Neural progenitor cell (in vitro differentiated cells): ENCODE data around the gene TMCO2. TPM values are rescaled to one million over a fixed set of nuclear protein-coding genes. Genes with fewer than 3 reads are reported as not detected.
"Not testable (repeated sequence)": the region's sequence is repeated elsewhere in the genome, so short reads cannot be mapped to it uniquely, and the experiment has no call there.

Experiments
- DNase-seq: peaks from one replicate; pipeline ENCODE4 v3.0.0-alpha.2; 2016; ENCODE audit warnings: low spot score
- H2AFZ ChIP-seq: fragments of 200-600 bp; sonication (generic); replicated peaks from 2 replicates; pipeline ENCODE4 v1.6.1; 2016; ENCODE audit warnings: antibody characterized with exemption
- H3F3A ChIP-seq: fragments of 200-600 bp; sonication (generic); 2 replicates; pipeline ENCODE4 v1.6.1; 2016; ENCODE audit warnings: antibody characterized with exemption, low read depth
- H3K27ac ChIP-seq: fragments of 200-600 bp; sonication (generic); 2 replicates; pipeline ENCODE4 v1.5.1; 2016; ENCODE audit warnings: mild to moderate bottlenecking
- H3K27me3 ChIP-seq: fragments of 200-600 bp; sonication (generic); 2 replicates; pipeline ENCODE4 v1.6.1; 2016; ENCODE audit warnings: mild to moderate bottlenecking, moderate library complexity
- H3K36me3 ChIP-seq: fragments of 200-600 bp; sonication (generic); 2 replicates; pipeline ENCODE4 v1.5.1; 2016
- H3K4me1 ChIP-seq: fragments of 200-600 bp; sonication (generic); 2 replicates; pipeline ENCODE4 v1.6.1; 2016; ENCODE audit warnings: mixed run types
- H3K4me2 ChIP-seq: fragments of 200-600 bp; sonication (generic); 2 replicates; pipeline ENCODE4 v1.6.1; 2016
- H3K4me3 ChIP-seq: fragments of 200-600 bp; sonication (generic); 2 replicates; pipeline ENCODE4 v1.5.1; 2016
- H3K79me2 ChIP-seq: fragments of 200-600 bp; sonication (generic); 2 replicates; pipeline ENCODE4 v1.6.1; 2016; ENCODE audit warnings: low read depth
- H3K9ac ChIP-seq: fragments of 200-600 bp; sonication (generic); 2 replicates; pipeline ENCODE4 v1.6.1; 2016
- H3K9me3 ChIP-seq: fragments of 200-600 bp; sonication (generic); 2 replicates; pipeline ENCODE4 v1.5.1; 2016; ENCODE audit warnings: low read depth
- H4K20me1 ChIP-seq: fragments of 200-600 bp; sonication (generic); 2 replicates; pipeline ENCODE4 v1.6.1; 2016; ENCODE audit warnings: low read depth
- H3K27ac Mint-ChIP-seq: 3 replicates; pipeline ENCODE4 v1.8.0; 2021; ENCODE audit warnings: mixed read lengths
- H3K27me3 Mint-ChIP-seq: 2 replicates; pipeline ENCODE4 v1.8.0; 2022; ENCODE audit warnings: low read depth, mild to moderate bottlenecking, inconsistent platforms, moderate library complexity, mixed read lengths; ENCODE audit not compliant: insufficient read depth
- H3K36me3 Mint-ChIP-seq: 3 replicates; pipeline ENCODE4 v1.8.0; 2021; ENCODE audit warnings: mixed read lengths
- H3K4me1 Mint-ChIP-seq: 3 replicates; pipeline ENCODE4 v1.8.0; 2021; ENCODE audit warnings: mixed read lengths
- H3K4me3 Mint-ChIP-seq: 3 replicates; pipeline ENCODE4 v1.8.0; 2021; ENCODE audit warnings: mild to moderate bottlenecking, moderate library complexity, mixed read lengths
- H3K9me3 Mint-ChIP-seq: 3 replicates; pipeline ENCODE4 v1.8.0; 2020; ENCODE audit warnings: mixed read lengths
- CTCF ChIP-seq: fragments of 200-600 bp; sonication (generic); IDR thresholded peaks from 2 replicates; pipeline ENCODE4 v1.5.1; 2017; ENCODE audit warnings: antibody characterized with exemption, mild to moderate bottlenecking
- EZH2 ChIP-seq: fragments of 200-600 bp; sonication (generic); IDR thresholded peaks from 2 replicates; pipeline ENCODE4 v1.6.1; 2017; ENCODE audit warnings: antibody characterized with exemption, mild to moderate bottlenecking, moderate library complexity
- EZH2phosphoT487 ChIP-seq: fragments of 200-600 bp; sonication (generic); IDR thresholded peaks from 2 replicates; pipeline ENCODE4 v1.6.1; 2017; ENCODE audit warnings: antibody characterized with exemption
- total RNA-seq: library from RNA; depleted of rRNA; stranded (reverse); fragments of >200 nt; gene quantifications from 2 replicates; pipeline ENCODE4 v1.2.3, GENCODE V29; 2015; ENCODE audit warnings: low replicate concordance

The TMCO2 gene
- total RNA-seq, 1 donor from 2014 or later: not detected

- Histone ChIP-seq H3K4me3 (no peak overlapping the region), H3F3A (no peaks in the 10 kb centered on the region), H3K4me1 (peaks cover 4% of the 10 kb centered on the region), H4K20me1 (peaks cover 54% of the 10 kb centered on the region), H3K27ac (no peak overlapping the region), H2AFZ (no peak overlapping the region), H3K4me2 (no peak overlapping the region), H3K9me3 (no peaks in the 10 kb centered on the region), H3K9ac (no peak overlapping the region), H3K36me3 (peaks cover 4% of the 10 kb centered on the region), H3K27me3 (no peaks in the 10 kb centered on the region), H3K79me2 (no peaks in the 10 kb centered on the region)
- Mint-ChIP-seq H3K4me1 (peaks cover 4% of the 10 kb centered on the region), H3K27me3 (no peaks in the 10 kb centered on the region), H3K9me3 (no peaks in the 10 kb centered on the region), H3K27ac (no peak overlapping the region), H3K4me3 (no peak overlapping the region), H3K36me3 (peaks cover 22% of the 10 kb centered on the region)
- TF ChIP-seq CTCF (no peak), EZH2phosphoT487 (no peak), EZH2 (no peak)
- no peak for DNase-seq
Observed at GRCh38 chr1:40210511-40211204, 37.1 kb upstream of the TMCO2 start.

DNA sequence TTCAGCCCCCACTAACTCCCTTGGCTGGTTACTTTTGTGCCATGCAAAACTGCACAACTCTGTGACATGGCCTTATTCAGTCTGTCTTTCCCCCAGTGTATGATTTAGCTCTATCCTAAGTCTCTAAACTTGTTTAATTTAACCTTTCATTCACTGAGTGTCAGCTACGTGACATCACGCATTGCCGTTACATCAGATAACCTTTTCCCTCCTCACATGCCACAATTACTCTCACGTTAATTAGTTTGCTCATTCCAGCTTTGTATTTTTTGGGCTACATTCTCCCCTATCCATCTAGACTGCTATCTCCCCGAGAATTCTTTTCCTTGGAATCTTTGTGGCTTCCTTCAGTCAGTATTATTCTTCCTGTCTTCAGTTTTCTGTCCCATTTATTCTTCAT is 29.4 kb upstream of the TMCO2 start:
- no peaks in the 10 kb centered on the region for H3K4me1 Mint-ChIP-seq
- Histone ChIP-seq H2AFZ (no peak overlapping the region), H3F3A (no peaks in the 10 kb centered on the region), H3K4me1 (peaks cover 4% of the 10 kb centered on the region), H3K4me2 (no peak overlapping the region), H4K20me1 (peaks cover 6% of the 10 kb centered on the region), H3K9me3 (no peaks in the 10 kb centered on the region), H3K27me3 (no peaks in the 10 kb centered on the region), H3K36me3 (no peaks in the 10 kb centered on the region), H3K27ac (no peak overlapping the region), H3K9ac (no peak overlapping the region), H3K4me3 (no peak overlapping the region), H3K79me2 (no peaks in the 10 kb centered on the region)
- no peaks in the 10 kb centered on the region for H3K27me3 Mint-ChIP-seq
- peaks cover 8% of the 10 kb centered on the region for H3K36me3 Mint-ChIP-seq
- no peaks in the 10 kb centered on the region for H3K9me3 Mint-ChIP-seq
- H3K27ac Mint-ChIP-seq: no peak overlapping the region
- TF ChIP-seq CTCF: no peak
- H3K4me3 Mint-ChIP-seq: no peak overlapping the region
- no peak for DNase-seq

DNA sequence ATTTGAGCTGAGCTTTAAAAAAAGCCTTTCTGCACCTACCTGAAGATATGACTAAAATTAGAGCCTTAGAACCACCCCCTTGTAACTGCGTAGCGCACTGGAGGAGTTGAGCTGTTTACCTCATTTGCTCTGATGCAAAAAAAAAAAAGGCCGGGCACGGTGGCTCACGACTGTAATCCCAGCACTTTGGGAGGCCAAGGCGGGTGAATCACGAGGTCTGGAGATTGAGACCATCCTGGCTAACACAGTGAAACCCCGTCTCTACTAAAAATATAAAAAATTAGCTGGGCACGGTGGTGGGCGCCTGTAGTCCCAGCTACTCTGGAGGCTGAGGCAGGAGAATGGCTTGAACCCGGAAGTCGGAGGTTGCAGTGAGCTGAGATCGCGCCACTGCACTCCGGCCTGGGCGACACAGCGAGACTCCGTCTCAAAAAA is 26.2 kb upstream of the TMCO2 start:
- not testable (repeated sequence) for H4K20me1 ChIP-seq, H3K27ac Mint-ChIP-seq, H3K4me1 ChIP-seq

GRCh38 chr1:40221977-40222772 is 25.6 kb upstream of the TMCO2 start:
- Mint-ChIP-seq H3K4me3 (no peak overlapping the region), H3K36me3 (peaks cover 5% of the 10 kb centered on the region), H3K4me1 (no peaks in the 10 kb centered on the region), H3K27ac (no peak overlapping the region), H3K27me3 (no peaks in the 10 kb centered on the region), H3K9me3 (no peaks in the 10 kb centered on the region)
- Histone ChIP-seq H3K4me3 (no peak overlapping the region), H4K20me1 (no peaks in the 10 kb centered on the region), H2AFZ (no peak overlapping the region), H3K4me2 (no peak overlapping the region), H3K36me3 (no peaks in the 10 kb centered on the region), H3K27me3 (no peaks in the 10 kb centered on the region), H3K79me2 (no peaks in the 10 kb centered on the region), H3K27ac (no peak overlapping the region), H3K4me1 (no peaks in the 10 kb centered on the region), H3K9ac (no peak overlapping the region), H3K9me3 (no peaks in the 10 kb centered on the region), H3F3A (no peaks in the 10 kb centered on the region)
- no peak for DNase-seq
- no peak for TF ChIP-seq EZH2phosphoT487
- TF ChIP-seq EZH2: no peak
- no peak for TF ChIP-seq CTCF

More for the DNA sequence above, 26.2 kb upstream of the TMCO2 start:
- H3K4me2 ChIP-seq, H3K36me3 ChIP-seq, H3K36me3 Mint-ChIP-seq, H3K4me1 Mint-ChIP-seq, H3K27ac ChIP-seq, DNase-seq, H3K9ac ChIP-seq, H3K4me3 Mint-ChIP-seq, H3K79me2 ChIP-seq, H3K9me3 Mint-ChIP-seq, H3F3A ChIP-seq, H2AFZ ChIP-seq, H3K27me3 Mint-ChIP-seq, H3K9me3 ChIP-seq, H3K4me3 ChIP-seq, H3K27me3 ChIP-seq: not testable (repeated sequence)
